Inflammatory macrophage treated with lipopolysaccharide for 1 hour (primary cell): Measurements from ENCODE around the gene MEI1.
"Not testable (repeated sequence)": the region's sequence is repeated elsewhere in the genome, so short reads cannot be mapped to it uniquely, and the experiment has no call there.

Source experiments
- DNase-seq, 2 donors: peaks; one replicate each; pipeline ENCODE4 v3.0.0-alpha.2; 2020 to 2022

Gene MEI1

GRCh38 chr22:41825376-41825775, 126.1 kb downstream of the MEI1 start:
- DNase-seq, result no peak

- no peak for DNase-seq
Observed at GRCh38 chr22:41826021-41826420, 126.7 kb downstream of the MEI1 start.

GRCh38 chr22:41826430-41827383, 127.4 kb downstream of the MEI1 start:
- DNase-seq, result no peak

- no peak for DNase-seq
Observed at GRCh38 chr22:41827671-41828070, 128.4 kb downstream of the MEI1 start.

GRCh38 chr22:41828516-41828915, 129.2 kb downstream of the MEI1 start:
- no peak for DNase-seq

- DNase-seq, result no peak
Observed at GRCh38 chr22:41830174-41830573, 130.9 kb downstream of the MEI1 start.

- peak; percentile 55 to 76 for DNase-seq
Observed at GRCh38 chr22:41831383-41831782, 132.1 kb downstream of the MEI1 start.

GRCh38 chr22:41831828-41832552, 132.7 kb downstream of the MEI1 start:
- DNase-seq, result peak; percentile 18 to 30

- peak; percentile 99 to 100 for DNase-seq
Observed at GRCh38 chr22:41832553-41833368, 133.5 kb downstream of the MEI1 start, which contains the start of gene SREBF2. SREBF2 (plus strand) TSS chr22:41833105; CDS start chr22:41833271, 166 bp downstream.

- DNase-seq, result peak; percentile 27 to 55
Observed at GRCh38 chr22:41833369-41834004, 134.2 kb downstream of the MEI1 start.

GRCh38 chr22:41834005-41834944, 135.0 kb downstream of the MEI1 start:
- DNase-seq, result peak in 1 of 2 donors; percentile 18

- not testable (repeated sequence) for DNase-seq
Observed at GRCh38 chr22:41835462-41835861, 136.2 kb downstream of the MEI1 start.

- no peak for DNase-seq
Observed at GRCh38 chr22:41836551-41836950, 137.2 kb downstream of the MEI1 start.

GRCh38 chr22:41838842-41839618, 139.7 kb downstream of the MEI1 start:
- no peak for DNase-seq

- no peak for DNase-seq
Observed at GRCh38 chr22:41840216-41840615, 140.9 kb downstream of the MEI1 start.

- no peak for DNase-seq
Observed at GRCh38 chr22:41841085-41841712, 141.9 kb downstream of the MEI1 start.

GRCh38 chr22:41842996-41843970, 144.0 kb downstream of the MEI1 start:
- no peak for DNase-seq

GRCh38 chr22:41844036-41844435, 144.7 kb downstream of the MEI1 start:
- DNase-seq, result no peak

GRCh38 chr22:41844513-41844912, 145.2 kb downstream of the MEI1 start:
- no peak for DNase-seq
